HG03175 (cell line): Measurements from ENCODE around the gene PRKD1.
A peak's percentile ranks its signal among the peaks of the same experiment; 100 is the strongest.

ENCODE experiments used
- ATAC-seq: cut with Tn5 transposase; IDR thresholded peaks from one replicate; pipeline ENCODE4 v1.9.1; 2021; ENCODE audit warnings: mild to moderate bottlenecking, moderate library complexity; ENCODE audit not compliant: unreplicated experiment

The PRKD1 gene

DNA sequence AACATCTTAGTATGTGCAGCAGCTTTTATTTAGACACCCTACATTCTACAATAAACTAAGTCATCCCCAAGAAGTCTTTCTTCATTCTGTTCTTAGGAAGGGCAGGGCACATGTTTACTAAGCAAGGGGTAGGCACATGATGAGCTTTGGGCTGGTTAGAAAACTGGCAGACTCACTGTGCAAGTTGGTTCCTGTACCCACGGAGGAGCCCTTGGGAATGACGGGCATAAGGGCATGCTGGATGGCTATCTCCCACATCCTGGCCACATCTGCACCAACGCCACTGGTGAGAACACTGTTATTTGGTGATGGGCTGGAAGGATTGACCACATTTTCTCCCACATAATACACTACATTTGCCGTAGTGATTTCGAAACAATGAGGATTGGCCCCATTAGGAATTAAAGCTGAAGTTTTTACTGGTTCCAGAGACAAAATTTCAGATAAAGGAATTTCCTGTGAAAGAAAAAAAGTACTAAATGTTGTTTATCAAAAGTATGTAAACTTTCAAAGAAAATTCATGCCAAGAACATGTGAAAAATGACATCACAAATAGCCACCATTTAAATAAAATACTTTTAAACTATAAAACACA is 297.0 kb downstream of the PRKD1 start:
- ATAC-seq = no peak

DNA sequence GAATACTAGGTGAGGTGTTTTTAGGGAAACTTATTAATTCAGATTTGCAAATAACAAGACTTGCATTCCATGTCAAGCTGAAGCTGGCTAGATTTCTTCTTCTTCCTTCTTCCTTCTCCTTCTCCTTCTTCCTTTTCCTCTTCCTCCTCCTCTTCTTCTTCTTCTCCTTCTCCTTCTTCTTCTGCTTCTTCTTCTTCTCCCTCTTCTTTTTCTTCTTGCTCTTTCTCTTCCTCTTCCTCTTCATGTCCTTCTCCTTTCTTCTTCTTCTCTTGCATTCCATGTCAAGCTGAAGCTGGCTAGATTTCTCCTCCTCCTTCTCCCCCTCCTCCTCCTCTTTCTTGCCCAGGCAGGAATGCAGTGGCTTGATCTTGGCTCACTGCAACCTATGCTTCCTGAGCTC is 297.8 kb downstream of the PRKD1 start:
- ATAC-seq = no peak

DNA sequence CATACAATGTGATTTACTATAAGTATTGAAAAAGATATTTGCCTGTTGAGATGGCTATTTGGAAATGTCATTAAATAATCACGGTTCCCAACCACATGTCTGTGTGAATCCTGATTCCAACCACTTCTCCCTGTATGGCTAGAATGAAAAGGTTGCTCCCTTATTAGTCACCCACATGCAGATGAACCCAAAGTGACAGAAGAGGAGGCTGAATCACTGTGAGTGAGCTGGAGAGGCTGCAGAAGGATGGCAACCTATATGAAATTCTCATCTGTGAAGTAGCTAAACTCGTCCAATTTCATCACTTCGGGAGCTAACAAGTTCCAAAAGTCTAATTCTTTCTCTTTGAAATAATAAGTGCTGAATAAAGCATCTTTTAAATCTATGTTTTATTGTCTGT is 300.5 kb downstream of the PRKD1 start:
- no peak for ATAC-seq

DNA sequence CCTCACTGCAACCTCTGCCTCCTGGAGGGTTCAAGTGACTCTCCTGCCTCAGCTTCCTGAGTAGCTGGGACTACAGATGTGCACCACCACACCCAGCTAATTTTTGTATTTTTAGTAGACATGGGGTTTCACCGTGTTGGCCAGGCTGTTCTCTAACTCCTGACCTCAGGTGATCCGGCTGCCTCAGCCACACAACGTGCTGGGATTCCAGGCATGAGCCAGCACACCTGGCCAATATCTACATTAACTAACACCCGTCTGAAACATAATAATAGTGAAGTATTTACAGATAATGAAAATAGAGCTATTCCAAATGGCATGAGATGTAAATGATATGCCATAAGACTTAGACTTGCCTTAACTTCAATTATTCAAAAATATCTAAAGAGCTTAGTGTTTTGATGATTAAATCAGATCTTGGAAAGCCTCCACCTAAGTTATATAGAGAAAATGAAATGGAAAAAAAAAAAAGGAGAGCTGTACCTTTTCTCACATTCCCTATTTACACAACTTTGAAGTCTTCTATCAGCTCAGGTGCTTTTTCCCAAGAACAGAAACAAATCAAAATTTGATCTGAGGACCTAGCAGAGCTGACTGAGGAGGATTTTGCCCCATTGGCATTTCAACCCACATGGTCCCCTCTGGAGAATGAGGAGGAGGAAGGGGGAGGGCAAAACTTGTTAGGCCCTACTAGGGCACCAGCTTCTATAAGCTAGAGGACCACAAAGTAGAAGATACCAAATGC is 309.2 kb downstream of the PRKD1 start:
- no peak for ATAC-seq

DNA sequence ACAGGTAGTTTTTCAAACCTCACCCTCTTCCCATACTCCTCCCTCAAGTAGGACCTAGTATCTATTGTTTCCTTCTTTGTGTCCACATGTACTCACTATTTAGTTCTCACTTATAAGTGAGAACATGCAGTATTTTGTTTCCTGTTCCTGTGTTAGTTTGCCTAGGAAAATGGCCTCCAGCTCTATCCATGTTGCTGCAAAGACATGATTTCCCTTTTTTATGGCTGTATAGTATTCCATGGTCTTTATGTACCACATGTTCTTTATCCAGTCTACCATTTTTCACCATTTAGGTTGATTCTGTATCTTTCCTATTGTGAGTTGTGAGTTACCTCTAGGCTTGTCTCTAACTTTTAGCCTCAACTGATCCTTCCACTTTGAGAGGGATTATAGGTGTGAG is 310.7 kb downstream of the PRKD1 start:
- no peak for ATAC-seq

DNA sequence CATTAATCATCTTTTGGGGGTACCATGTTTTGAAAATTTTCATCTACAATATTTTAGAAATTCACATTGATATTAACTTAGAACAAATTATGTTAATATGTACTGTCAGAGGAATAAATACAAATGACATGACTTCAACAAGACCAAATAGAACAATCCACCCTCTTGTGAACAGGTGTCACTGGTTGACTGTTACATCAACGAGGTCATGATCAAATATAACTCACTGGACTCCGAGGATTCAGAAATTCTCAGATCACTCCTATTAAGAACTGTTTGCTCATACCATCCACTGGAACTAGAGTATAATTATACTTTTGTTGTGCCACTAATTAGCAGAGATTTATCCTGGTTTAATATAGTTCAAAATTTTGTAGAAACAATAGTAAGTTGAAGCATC is 318.8 kb downstream of the PRKD1 start:
- ATAC-seq = no peak

DNA sequence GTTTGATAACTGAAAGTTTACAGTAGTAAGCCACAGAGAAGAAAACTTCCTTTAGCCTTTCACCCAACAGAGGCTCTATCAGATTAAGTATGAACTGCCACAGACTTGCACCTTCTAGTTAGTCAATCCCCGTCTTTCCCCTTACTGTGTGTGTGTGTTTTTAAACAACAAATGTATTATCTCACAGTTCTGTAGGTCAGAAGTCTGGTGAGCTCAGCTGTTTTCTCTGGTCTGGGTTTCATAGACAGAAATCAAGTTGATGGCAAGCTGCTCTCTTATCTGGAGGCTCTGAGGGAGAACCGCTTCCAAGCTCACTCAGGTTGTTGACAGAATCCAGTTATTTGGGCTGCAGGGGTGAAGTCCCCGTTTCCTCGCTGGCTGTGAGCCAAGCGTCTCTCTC is 320.5 kb downstream of the PRKD1 start:
- no peak for ATAC-seq

DNA sequence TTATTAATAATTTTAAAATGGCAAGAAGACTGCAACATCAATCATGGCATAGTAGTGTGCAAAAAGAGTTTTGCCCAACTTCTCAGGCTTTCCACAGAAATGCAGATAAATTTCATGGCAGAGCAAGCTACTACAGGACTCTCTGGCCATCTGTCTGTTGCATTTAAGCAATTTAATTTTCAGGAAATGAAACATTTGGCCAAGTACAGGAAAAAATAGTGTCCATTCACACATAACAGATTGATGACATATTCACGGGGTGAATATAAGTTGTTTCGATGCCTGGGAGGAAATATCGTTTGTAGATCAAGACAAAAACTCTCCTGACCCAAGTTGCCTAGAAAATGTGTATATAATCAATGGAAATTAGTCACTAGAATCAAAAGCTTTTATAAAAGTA is 324.0 kb downstream of the PRKD1 start:
- no peak for ATAC-seq

DNA sequence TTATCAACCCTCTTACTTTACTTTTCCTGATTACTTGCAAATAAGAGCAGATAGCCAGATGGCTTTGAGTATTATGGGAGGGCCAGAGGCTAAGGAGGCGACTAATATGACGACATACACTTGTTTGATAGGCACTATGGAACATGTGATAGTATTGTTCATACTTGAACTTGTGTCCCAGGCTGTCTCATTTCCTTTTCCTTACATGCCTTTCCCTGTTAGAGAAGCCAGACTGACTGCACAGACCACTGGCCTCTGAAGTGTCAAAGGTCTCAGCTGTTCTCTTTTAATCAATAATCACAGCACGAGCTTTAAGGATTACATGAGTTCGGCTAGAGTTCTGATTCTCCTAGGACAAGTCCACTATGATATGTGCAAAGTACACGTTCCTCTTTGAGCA is 326.0 kb downstream of the PRKD1 start:
- ATAC-seq = no peak

DNA sequence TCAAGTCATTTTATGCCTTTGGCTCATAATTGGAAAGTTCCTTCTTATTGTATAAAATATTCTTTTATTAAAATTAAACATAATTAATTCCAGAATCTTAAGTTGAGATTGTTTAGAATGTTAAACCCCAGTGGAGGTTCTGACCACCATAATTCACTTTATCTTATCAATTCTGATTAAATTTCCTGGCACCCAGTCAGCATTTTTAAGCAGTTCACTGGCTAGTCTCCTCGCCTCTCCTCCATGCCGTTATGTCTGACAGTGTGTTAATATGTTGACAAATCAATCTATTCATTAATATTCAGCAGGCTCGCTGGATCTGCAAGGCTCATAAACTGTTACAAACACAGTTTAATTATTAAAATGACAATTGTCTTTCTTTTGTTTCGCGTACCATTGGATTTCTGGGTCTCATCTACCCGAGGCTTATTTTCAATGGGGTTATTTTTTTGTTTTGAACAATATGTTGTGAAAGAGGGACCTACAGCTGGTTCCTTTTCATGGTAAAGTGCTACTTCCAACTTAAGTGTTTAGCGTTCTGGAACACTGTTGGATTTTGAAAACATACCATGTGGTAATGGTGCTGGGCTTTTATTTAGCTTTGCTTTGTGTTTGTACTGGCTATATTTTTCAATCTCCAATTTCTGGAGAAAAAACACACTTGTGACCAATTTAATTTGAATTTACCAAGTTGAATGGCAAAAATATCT is 339.7 kb downstream of the PRKD1 start:
- ATAC-seq = no peak

DNA sequence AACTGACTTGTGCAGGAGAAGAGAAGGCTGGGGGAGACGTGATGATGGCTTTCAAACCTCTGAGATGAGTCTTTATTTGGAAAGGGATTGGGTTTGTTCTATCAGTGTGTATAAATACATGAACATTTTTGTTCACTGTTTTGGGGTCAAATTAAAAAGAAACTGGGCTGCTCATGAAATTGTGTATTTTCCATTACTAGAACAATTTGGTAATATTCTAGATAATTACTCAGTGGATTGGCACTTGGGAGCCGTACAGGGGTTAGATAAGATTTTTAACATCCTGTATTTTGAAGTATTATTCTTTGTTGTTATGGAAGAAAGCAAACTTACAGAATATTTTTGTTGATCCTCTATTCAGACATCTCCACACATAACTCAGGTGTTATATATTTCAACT is 340.6 kb downstream of the PRKD1 start:
- ATAC-seq = no peak

DNA sequence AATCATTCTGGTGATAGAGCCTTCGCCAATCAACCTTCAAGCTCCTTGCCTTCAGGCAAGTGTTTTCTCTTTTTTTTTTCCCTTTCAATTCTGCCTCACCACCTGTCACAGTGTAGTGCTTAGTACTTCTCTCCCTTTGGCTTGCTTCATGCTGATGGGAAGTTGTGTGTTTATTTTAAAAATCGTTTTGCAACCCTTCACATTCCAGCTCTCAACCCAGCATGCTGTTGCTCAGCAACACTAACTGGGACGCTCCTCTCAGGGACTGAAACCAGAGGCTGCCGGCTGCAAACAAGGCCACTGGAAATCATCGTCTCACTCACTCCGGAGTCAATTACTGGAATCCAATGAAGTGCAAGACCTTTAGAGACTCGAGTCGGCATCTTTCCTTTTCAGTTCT is 342.7 kb downstream of the PRKD1 start:
- no peak for ATAC-seq

DNA sequence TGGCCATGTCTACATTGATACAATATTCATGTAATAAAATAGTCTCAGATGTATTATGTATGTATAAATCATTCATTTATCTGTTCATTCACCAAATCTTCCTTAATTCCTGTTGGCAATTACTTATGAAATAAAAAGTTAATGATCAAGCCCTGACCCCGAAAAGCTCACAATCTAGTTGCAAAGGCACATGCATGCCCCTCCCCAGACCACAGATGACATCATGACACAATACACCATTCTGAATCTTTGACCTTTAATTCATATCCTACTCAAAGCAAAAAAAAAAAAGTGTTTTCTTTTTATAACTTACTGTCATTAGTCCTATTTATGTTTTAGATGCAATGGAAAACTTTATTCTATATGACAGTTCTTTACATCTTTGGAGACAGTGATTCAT is 346.9 kb downstream of the PRKD1 start:
- ATAC-seq = no peak

DNA sequence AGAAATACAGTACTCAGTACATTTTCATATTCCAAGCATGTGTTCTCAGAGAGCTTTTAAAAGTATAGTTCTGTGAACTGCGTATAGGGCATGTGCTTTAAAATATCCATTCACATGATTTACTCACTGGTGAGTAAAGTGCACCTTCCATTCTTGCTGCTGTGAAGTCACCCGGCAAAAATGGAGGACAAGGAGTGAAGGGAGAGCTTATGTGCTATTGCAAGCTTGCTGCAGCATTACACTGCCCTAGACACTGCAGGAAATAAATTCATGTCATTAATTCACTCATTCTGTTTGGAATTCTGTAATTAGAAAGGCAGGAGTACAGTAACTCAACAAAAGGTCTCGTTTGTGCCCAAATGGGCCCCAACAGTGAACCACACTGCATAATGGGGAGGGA is 347.8 kb downstream of the PRKD1 start:
- ATAC-seq = no peak

DNA sequence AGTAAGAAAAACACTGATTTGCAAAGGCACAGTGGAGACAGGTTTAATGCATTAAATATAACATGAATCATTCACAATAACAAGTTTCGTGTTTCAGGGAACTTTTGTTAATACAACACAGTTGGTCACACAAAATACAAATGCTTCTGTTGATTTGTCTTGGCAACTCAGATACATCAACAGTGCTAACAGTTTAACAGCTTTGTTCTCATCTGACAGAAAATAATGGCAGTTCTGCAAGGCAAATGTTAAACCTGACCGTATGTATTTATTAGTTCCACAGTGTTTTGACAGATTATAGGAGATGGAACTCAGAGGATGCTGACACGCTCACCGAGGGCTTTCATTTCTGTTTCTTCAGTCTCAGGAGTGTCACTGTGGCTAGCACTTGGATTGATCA is 350.7 kb downstream of the PRKD1 start:
- ATAC-seq = no peak

DNA sequence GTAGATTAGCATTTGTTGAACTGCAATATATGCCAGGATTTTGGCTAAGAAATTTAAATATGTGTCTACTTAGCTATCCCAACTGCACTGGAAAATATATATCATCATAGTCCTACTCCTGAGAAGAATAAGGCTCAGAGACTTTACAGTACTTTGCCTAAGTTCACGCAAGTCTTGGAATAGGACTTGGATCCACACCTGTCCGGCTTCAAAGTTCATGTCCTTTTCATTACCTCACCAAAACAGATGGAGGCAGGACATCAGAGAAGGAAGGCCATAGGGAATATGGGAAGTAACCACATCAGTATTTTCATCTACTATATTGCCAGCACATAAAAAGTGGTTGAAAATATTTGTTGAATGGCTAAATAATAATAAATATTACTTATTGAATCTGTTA is 358.5 kb downstream of the PRKD1 start:
- ATAC-seq = no peak

DNA sequence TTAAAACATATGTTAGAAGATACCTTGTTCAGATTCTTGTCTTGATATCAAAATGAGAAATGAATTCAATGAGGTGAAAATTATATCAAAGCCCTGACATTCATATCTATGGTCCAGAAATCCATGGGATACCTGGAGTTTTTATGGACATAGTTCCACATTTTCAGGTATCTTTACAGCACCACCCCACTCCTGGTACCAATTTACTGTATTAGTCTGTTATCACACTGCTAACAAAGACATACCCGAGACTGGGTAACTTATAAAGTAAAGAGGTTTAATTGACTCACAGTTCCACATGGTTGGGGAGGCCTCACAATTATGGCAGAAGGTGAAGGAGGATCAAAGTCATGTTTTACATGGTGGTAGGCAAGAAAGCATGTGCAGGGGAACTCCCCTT is 361.5 kb downstream of the PRKD1 start:
- ATAC-seq = no peak

DNA sequence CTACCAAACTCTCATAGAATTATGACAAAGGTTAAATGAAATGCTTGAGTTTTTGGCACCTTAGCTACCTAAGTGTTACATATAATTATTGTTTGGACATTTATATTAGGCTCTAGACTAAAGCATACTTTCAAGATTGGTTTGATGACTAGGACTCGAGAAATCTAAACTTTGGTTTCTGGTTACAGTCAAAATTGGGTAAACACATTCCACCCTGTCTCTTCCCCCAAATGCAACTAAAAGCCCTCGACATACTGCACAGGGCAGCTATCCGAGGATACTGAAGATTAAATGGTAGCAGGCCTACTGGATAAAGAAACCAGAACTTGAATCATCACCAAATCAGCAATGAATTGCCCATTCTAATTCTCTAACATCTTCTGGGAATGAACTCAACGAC is 369.1 kb downstream of the PRKD1 start:
- no peak for ATAC-seq

DNA sequence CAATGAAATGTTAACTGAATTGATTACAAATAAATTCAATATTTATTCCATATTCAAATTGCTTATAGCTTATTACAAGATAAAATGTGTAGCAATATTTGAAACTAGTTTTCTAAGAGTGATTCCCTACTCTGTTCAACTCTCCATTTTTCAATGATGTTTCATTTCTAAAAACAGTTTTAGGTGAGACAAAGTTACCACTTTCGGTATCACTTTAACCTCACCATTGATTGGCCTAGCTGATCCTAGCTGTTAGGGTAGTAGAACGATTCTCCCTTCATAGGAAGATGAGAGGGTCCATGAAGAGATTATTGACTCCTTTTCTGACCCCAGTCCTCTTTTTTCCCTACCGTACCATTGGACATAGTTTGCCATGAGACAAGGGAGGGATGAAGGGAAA is 373.3 kb downstream of the PRKD1 start:
- no peak for ATAC-seq

DNA sequence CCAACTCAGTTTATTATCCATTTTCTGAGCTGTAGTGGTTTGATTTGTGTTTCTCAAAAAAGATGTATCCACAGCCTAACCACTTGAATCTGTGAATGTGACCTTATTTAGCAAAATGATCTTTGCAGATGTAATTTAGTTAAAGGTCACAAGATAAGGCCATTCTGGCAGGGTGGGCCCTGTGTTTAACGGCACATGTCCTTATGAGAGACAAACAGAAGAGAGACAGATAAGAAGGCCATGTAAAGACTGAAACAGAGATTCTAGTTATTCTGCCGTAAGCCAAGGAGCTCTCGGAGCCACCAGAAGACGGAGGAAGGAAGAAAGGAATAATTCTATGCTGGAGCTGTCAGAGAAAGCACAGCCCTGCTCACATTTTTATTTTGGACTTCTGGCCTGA is 374.2 kb downstream of the PRKD1 start:
- ATAC-seq = no peak

DNA sequence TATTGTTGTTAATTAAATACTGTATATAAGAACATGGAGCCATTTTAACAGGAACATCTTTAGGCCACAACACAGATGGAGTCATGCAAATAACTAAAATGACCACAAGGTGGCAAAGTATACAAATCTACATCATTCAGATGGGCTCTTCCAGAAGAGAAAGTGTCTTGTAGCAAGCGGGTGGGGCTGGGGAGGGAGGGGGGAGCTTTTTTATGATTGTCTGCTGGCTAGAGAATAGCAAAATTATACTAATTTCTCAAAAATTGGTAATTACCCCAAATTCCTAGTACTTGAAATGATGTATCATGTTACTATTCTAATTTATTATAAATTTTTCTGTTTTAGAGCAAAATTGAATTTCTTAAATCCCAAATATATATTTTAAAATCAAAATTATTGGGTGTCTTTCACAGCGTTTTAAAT is 378.7 kb downstream of the PRKD1 start:
- ATAC-seq = peak; percentile 87

DNA sequence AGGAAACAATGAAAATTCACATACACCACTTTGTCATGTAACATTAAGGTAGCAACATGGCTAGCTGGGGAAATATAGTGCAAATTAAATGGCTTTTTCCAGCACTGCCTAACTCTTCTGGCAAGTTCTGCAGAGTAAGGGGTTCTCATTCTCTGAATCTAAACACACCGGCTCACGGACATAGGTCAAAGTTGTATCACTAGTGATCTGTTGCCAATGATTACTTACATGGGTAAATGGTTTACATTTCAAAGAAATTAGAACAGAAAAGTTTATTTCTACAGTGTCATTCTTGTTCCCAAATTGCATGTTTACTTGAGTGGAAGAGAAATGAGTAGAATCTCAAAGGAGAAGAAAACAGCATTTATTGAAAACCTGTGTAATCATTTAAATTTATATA is 381.9 kb downstream of the PRKD1 start:
- ATAC-seq = no peak
